PC-9 (cell line): Measurements from ENCODE around the gene CLIC6. TPM values are rescaled to one million over a fixed set of nuclear protein-coding genes. Genes with fewer than 3 reads are reported as not detected.

Source experiments
- BruUV-seq: library from RNA; stranded (reverse); fragments of 400-500 nt; replicated peaks from 2 replicates; lab custom pipeline; 2021; lab: Mats Ljungman, UMichigan
- CTCF ChIA-PET: fragments of 300-600 bp; sonication (Branson Sonifier 250); formaldehyde crosslinking; loops from one replicate; lab custom pipeline; 2022; ENCODE audit warnings: antibody characterized with exemption; lab: Charles Lee
- POLR2A ChIA-PET: fragments of 300-600 bp; sonication (Branson Sonifier 250); formaldehyde crosslinking; loops from one replicate; lab custom pipeline; 2022; ENCODE audit warnings: antibody characterized with exemption; ENCODE audit not compliant: unreplicated experiment; lab: Charles Lee
- DNase-seq, 2 experiments: peaks; one replicate each; pipeline versions ENCODE4 v3.0.0 to v3.0.0-alpha.2; 2015 to 2022; ENCODE audit warnings: mixed read lengths in 1 of 2
- H2AFZ ChIP-seq: fragments of 200-600 bp; sonication (generic); 2 replicates; pipeline ENCODE4 v1.8.1; 2017; ENCODE audit warnings: antibody characterized with exemption
- H3F3A ChIP-seq: fragments of 200-600 bp; sonication (generic); 2 replicates; pipeline ENCODE4 v1.8.1; 2017; ENCODE audit warnings: antibody characterized with exemption, mild to moderate bottlenecking, low read depth; ENCODE audit not compliant: insufficient read depth
- H3K27ac ChIP-seq: fragments of 200-600 bp; sonication (generic); 2 replicates; pipeline ENCODE4 v1.6.1; 2016; ENCODE audit warnings: mixed run types
- H3K27me3 ChIP-seq: fragments of 200-600 bp; sonication (generic); 2 replicates; pipeline ENCODE4 v1.6.1; 2016; ENCODE audit warnings: low read depth, mixed run types; ENCODE audit not compliant: insufficient read depth
- H3K36me3 ChIP-seq: fragments of 200-600 bp; sonication (generic); 2 replicates; pipeline ENCODE4 v1.6.1; 2016; ENCODE audit warnings: low read depth, mixed run types
- H3K4me1 ChIP-seq: fragments of 200-600 bp; sonication (generic); replicated peaks from 2 replicates; pipeline ENCODE4 v1.6.1; 2016; ENCODE audit warnings: mixed run types; ENCODE audit not compliant: insufficient read depth
- H3K4me2 ChIP-seq: fragments of 200-600 bp; sonication (generic); 2 replicates; pipeline ENCODE4 v1.6.1; 2017; ENCODE audit warnings: mixed run types
- H3K4me3 ChIP-seq: fragments of 200-600 bp; sonication (generic); 2 replicates; pipeline ENCODE4 v1.6.1; 2016; ENCODE audit warnings: mixed run types
- H3K79me2 ChIP-seq: fragments of 200-600 bp; sonication (generic); 2 replicates; pipeline ENCODE4 v1.6.1; 2017; ENCODE audit warnings: low read depth, mixed run types
- H3K9me2 ChIP-seq: fragments of 200-600 bp; sonication (generic); 2 replicates; pipeline ENCODE4 v1.8.1; 2017; ENCODE audit warnings: mild to moderate bottlenecking; ENCODE audit not compliant: insufficient read depth
- H3K9me3 ChIP-seq: fragments of 200-600 bp; sonication (generic); 2 replicates; pipeline ENCODE4 v1.8.1; 2016; ENCODE audit warnings: low read depth; ENCODE audit not compliant: insufficient read depth
- H4K20me1 ChIP-seq: fragments of 200-600 bp; sonication (generic); 2 replicates; pipeline ENCODE4 v1.8.1; 2017; ENCODE audit not compliant: insufficient read depth
- CTCF ChIP-seq: fragments of 200-600 bp; sonication (generic); conservative IDR thresholded peaks from 2 replicates; pipeline ENCODE4 v1.6.1; 2017; ENCODE audit warnings: mixed run types, antibody characterized with exemption, mild to moderate bottlenecking, moderate library complexity
- EZH2 ChIP-seq: fragments of 200-600 bp; sonication (generic); IDR thresholded peaks from 2 replicates; pipeline ENCODE4 v1.8.0; 2017; ENCODE audit warnings: antibody characterized with exemption, low read depth
- intact Hi-C: fragments of 100-400 bp; cut with micrococcal nuclease; formaldehyde crosslinking; loops from one replicate; pipeline ENCODE4 v1.10.0; 2022; ENCODE audit not compliant: unreplicated experiment
- total RNA-seq: library from RNA; stranded (reverse); gene quantifications from 2 replicates; pipeline ENCODE4 v1.2.3, GENCODE V29; 2021

CLIC6 gene
- total RNA-seq, 1 experiment from 2014 or later: not detected

GRCh38 chr21:34650861-34651431 is 17.8 kb upstream of the CLIC6 start:
- Histone ChIP-seq H3K9me3 (no peaks in the 10 kb centered on the region), H4K20me1 (no peaks in the 10 kb centered on the region), H3K79me2 (no peaks in the 10 kb centered on the region), H3K27ac (no peak overlapping the region; the same call in 1 of the 2 replicates), H3F3A (no peaks in the 10 kb centered on the region), H3K4me1 (no peaks in the 10 kb centered on the region), H3K9me2 (no peaks in the 10 kb centered on the region), H2AFZ (no peak overlapping the region), H3K4me2 (no peak overlapping the region), H3K4me3 (no peak overlapping the region), H3K27me3 (no peaks in the 10 kb centered on the region), H3K36me3 (no peaks in the 10 kb centered on the region)
- DNase-seq: peak in 1 of 2 experiments; percentile 57
- no peak for TF ChIP-seq EZH2
- no peak for TF ChIP-seq CTCF
- intact Hi-C loops: no loop called here
- ChIA-PET CTCF (no interaction called here), POLR2A (no interaction called here)
- no TSS peak for BruUV-seq

DNA sequence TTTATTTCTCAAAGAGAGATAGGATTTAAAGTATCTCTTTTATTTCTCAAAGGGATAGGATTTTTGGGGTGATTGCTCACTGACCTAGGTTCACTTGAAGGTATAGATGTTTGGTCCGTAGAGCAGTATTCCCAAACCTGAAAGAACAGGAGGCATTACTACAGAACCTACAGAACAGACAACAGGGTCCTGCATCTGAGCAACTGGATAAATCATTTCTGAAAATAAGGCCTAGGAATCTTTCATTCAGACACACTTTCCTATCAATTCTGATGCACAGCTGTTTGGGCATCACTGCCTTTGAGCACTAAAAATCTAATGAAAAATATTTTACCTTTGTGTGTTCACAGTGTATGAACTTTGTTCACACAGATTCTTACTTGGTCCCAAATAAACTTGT is 17.2 kb upstream of the CLIC6 start:
- TF ChIP-seq EZH2 (no peak), CTCF (no peak)
- ChIA-PET CTCF (no interaction called here), POLR2A (interaction anchor here (0.6 kb wide), 1 partner anchor 1850 kb away, joined by 4 read pairs; no protein-coding TSS in a partner anchor)
- Histone ChIP-seq H3K9me3 (no peaks in the 10 kb centered on the region), H3K4me1 (no peaks in the 10 kb centered on the region), H3K79me2 (no peaks in the 10 kb centered on the region), H3K4me2 (no peak overlapping the region), H2AFZ (no peak overlapping the region), H3F3A (no peaks in the 10 kb centered on the region), H4K20me1 (no peaks in the 10 kb centered on the region), H3K27ac (no peak overlapping the region), H3K36me3 (no peaks in the 10 kb centered on the region), H3K27me3 (no peaks in the 10 kb centered on the region), H3K9me2 (no peaks in the 10 kb centered on the region), H3K4me3 (no peak overlapping the region)
- no peak for DNase-seq
- BruUV-seq: no TSS peak
- intact Hi-C loops: no loop called here

DNA sequence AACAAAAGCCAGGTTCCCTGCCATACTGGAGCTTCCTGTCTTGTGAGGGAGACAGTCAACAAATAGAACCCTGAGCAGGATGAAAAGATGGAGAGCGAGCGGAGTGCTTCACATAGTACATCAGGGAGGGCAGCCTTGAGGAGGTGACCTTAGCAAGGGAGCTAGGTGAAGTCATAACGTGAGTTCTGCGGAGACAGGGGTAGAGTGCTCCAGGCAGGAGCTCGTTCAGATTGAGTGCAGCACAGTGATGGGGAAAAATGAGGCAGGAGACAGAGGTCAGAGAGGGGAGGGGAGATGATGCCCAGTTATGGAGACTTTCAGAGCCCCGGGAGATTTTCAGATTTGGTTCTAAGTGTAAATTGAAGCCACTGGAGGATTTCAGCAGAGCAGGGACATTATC is 15.3 kb upstream of the CLIC6 start:
- Histone ChIP-seq H3F3A (no peaks in the 10 kb centered on the region), H3K4me3 (no peak overlapping the region), H3K27me3 (no peaks in the 10 kb centered on the region), H3K36me3 (no peaks in the 10 kb centered on the region), H4K20me1 (no peaks in the 10 kb centered on the region), H3K27ac (no peak overlapping the region), H3K4me2 (no peak overlapping the region), H3K4me1 (no peaks in the 10 kb centered on the region), H3K9me2 (no peaks in the 10 kb centered on the region), H3K9me3 (no peaks in the 10 kb centered on the region), H3K79me2 (no peaks in the 10 kb centered on the region), H2AFZ (no peak overlapping the region)
- BruUV-seq: no TSS peak
- ChIA-PET POLR2A (no interaction called here), CTCF (no interaction called here)
- intact Hi-C loops: no loop called here
- no peak for DNase-seq
- no peak for TF ChIP-seq EZH2
- TF ChIP-seq CTCF: no peak
